ENCODE data around the gene PDXP.
"Not testable (repeated sequence)": the region's sequence is repeated elsewhere in the genome, so short reads cannot be mapped to it uniquely, and the experiment has no call there.

PDXP gene

GRCh38 chr22:37658133-37659065 is at the start of gene PDXP:
PDXP (plus strand) TSS chr22:37658723; CDS start chr22:37658783, 60 bp downstream.
- TF ChIP-seq CTCF (IDR thresholded peaks at IDR 0.05; ENCODE audit: unreplicated experiment in 3 of 3), result no peak
- no peaks in the 10 kb centered on the region for H3K36me3 Mint-ChIP-seq (ENCODE audit: low read depth)
- H3K9me3 Mint-ChIP-seq, result no peaks in the 10 kb centered on the region
- H3K4me3 Mint-ChIP-seq, result peak within 1 kb of the TSS; percentile 90 to 93 (median 90)
- H3K4me1 Mint-ChIP-seq, result peaks cover 38% of the 10 kb centered on the region
- peak within 1 kb of the TSS; percentile 91 to 93 (median 91) for H3K27ac Mint-ChIP-seq
- no peaks in the 10 kb centered on the region for H3K27me3 Mint-ChIP-seq (ENCODE audit: low read depth)

GRCh38 chr22:37609240-37610152 is 49.0 kb upstream of the PDXP start:
- peak overlapping the region; percentile 93 to 96 (median 96) for H3K4me3 Mint-ChIP-seq
- H3K9me3 Mint-ChIP-seq, result no peaks in the 10 kb centered on the region
- TF ChIP-seq CTCF (IDR thresholded peaks at IDR 0.05; ENCODE audit: unreplicated experiment in 3 of 3), result no peak
- peak overlapping the region; percentile 94 to 99 (median 96) for H3K27ac Mint-ChIP-seq
- H3K4me1 Mint-ChIP-seq, result peaks cover 30% of the 10 kb centered on the region
- H3K27me3 Mint-ChIP-seq (ENCODE audit: low read depth), result no peaks in the 10 kb centered on the region
- H3K36me3 Mint-ChIP-seq (ENCODE audit: low read depth), result peaks cover 4% of the 10 kb centered on the region

GRCh38 chr22:37610153-37610475 is 48.4 kb upstream of the PDXP start:
- Mint-ChIP-seq H3K4me3 (peak overlapping the region; percentile 93 to 96 (median 96)), H3K4me1 (peaks cover 30% of the 10 kb centered on the region), H3K27ac (peak overlapping the region; percentile 94 to 99 (median 96))
- not testable (repeated sequence) for H3K36me3 Mint-ChIP-seq (ENCODE audit: low read depth); H3K9me3 Mint-ChIP-seq; H3K27me3 Mint-ChIP-seq (ENCODE audit: low read depth)

- TF ChIP-seq CTCF (IDR thresholded peaks at IDR 0.05; ENCODE audit: unreplicated experiment in 3 of 3), result no peak
These were observed 47.9 kb upstream of the PDXP start for GRCh38 chr22:37610480-37611129.

GRCh38 chr22:37611207-37611606 is 47.3 kb upstream of the PDXP start:
- Mint-ChIP-seq H3K27ac (peak overlapping the region; percentile 87 to 98 (median 96)), H3K9me3 (no peaks in the 10 kb centered on the region), H3K27me3 (ENCODE audit: low read depth) (no peaks in the 10 kb centered on the region), H3K36me3 (ENCODE audit: low read depth) (peaks cover 10% of the 10 kb centered on the region), H3K4me3 (peak overlapping the region; percentile 93 to 96 (median 96)), H3K4me1 (peaks cover 30% of the 10 kb centered on the region)
- no peak for TF ChIP-seq CTCF (IDR thresholded peaks at IDR 0.05; ENCODE audit: unreplicated experiment in 3 of 3)

More at GRCh38 chr22:37610480-37611129, 47.9 kb upstream of the PDXP start:
- peaks cover 7% of the 10 kb centered on the region for H3K36me3 Mint-ChIP-seq (ENCODE audit: low read depth)
- H3K27me3 Mint-ChIP-seq (ENCODE audit: low read depth), result no peaks in the 10 kb centered on the region
- H3K4me3 Mint-ChIP-seq, result peak overlapping the region; percentile 93 to 96 (median 96)
- H3K4me1 Mint-ChIP-seq, result peaks cover 30% of the 10 kb centered on the region
- H3K27ac Mint-ChIP-seq, result peak overlapping the region; percentile 96 to 99 (median 98)
- H3K9me3 Mint-ChIP-seq, result no peaks in the 10 kb centered on the region

Data from nephron (organoid).